ENCODE results near the gene RRAGC. TPM values are rescaled to one million over a fixed set of nuclear protein-coding genes. Genes with fewer than 3 reads are reported as not detected.

Gene RRAGC
- total RNA-seq, 4 donors from 2014 or later = 9.9 to 23.3 (median 13.8) TPM

- Histone ChIP-seq H3K9me3 (peaks cover 0 to 8% (median 0%) of the 10 kb centered on the region in 4 donors), H3K27ac (no peak overlapping the region), H3K36me3 (no peaks in the 10 kb centered on the region), H3K27me3 (no peaks in the 10 kb centered on the region), H3K4me1 (no peaks in the 10 kb centered on the region), H3K4me3 (no peak overlapping the region)
- no peak for TF ChIP-seq POLR2A (IDR thresholded peaks at IDR 0.05)
- TF ChIP-seq CTCF (IDR thresholded peaks at IDR 0.05) = no peak
- DNase-seq = no peak
These were observed 69.0 kb downstream of the RRAGC start for GRCh38 chr1:38790422-38791163.

GRCh38 chr1:38789498-38790169 is 69.9 kb downstream of the RRAGC start:
- H3K36me3 ChIP-seq = no peaks in the 10 kb centered on the region
- H3K9me3 ChIP-seq = peaks cover 0 to 8% (median 0%) of the 10 kb centered on the region in 4 donors
- no peaks in the 10 kb centered on the region for H3K4me1 ChIP-seq
- no peak overlapping the region for H3K4me3 ChIP-seq
- H3K27ac ChIP-seq = no peak overlapping the region
- no peaks in the 10 kb centered on the region for H3K27me3 ChIP-seq
- no peak for TF ChIP-seq CTCF (IDR thresholded peaks at IDR 0.05)
- TF ChIP-seq POLR2A (IDR thresholded peaks at IDR 0.05) = no peak
- no peak for DNase-seq

GRCh38 chr1:38788341-38789336 is 70.9 kb downstream of the RRAGC start:
- DNase-seq = no peak
- no peaks in the 10 kb centered on the region for H3K36me3 ChIP-seq
- peaks cover 0 to 8% of the 10 kb centered on the region in 2 donors for H3K27me3 ChIP-seq
- peaks cover 0 to 8% (median 0%) of the 10 kb centered on the region in 4 donors for H3K9me3 ChIP-seq
- TF ChIP-seq POLR2A (IDR thresholded peaks at IDR 0.05) (no peak), CTCF (IDR thresholded peaks at IDR 0.05) (no peak)
- no peak overlapping the region for H3K27ac ChIP-seq
- H3K4me3 ChIP-seq = no peak overlapping the region
- peaks cover 0 to 3% (median 0%) of the 10 kb centered on the region in 4 donors for H3K4me1 ChIP-seq

Small RNAs within 50 kb of the gene (small RNA-seq; reads per million reads assigned to genes)
- gene GJA9-MYCBP = 0 reads per million in 2 donors

Other genes with a start within 250 kb of the RRAGC start
- 10 to 100 TPM; 11.8 to 25.9 (median 14.8) TPM for gene MYCBP, start 13.6 kb upstream of the RRAGC start, total RNA-seq
- gene GJA9, start 21.8 kb upstream of the RRAGC start, total RNA-seq = not detected
- gene RHBDL2, start 82.1 kb upstream of the RRAGC start, total RNA-seq = under 1 TPM in 1 of 4 donors, not detected in 3; 0.66 TPM
- gene AKIRIN1, start 131.5 kb upstream of the RRAGC start, total RNA-seq = 10 to 100 TPM; 18.9 to 39.6 (median 33.8) TPM
- gene NDUFS5, start 166.6 kb upstream of the RRAGC start, total RNA-seq = 100 to 1,000 TPM; 192 to 562 (median 213) TPM

All from Peyer's patch (tissue), 4 donors.